Right lobe of liver (tissue), 6 donors: ENCODE data around the gene LITAF. TPM values are rescaled to one million over a fixed set of nuclear protein-coding genes. Genes with fewer than 3 reads are reported as not detected.
A peak's percentile ranks its signal among the peaks of the same experiment; 100 is the strongest.
"Not testable (repeated sequence)": the region's sequence is repeated elsewhere in the genome, so short reads cannot be mapped to it uniquely, and the experiment has no call there.

Experiments used
- ATAC-seq, 4 donors: fragments of 200-7000 bp; cut with Tn5 transposase; one replicate each; pipeline ENCODE4 v1.9.1; 2020; ENCODE audit warnings: mild to moderate bottlenecking in 4 of 4, moderate library complexity in 4 of 4
- DNase-seq, 3 donors: peaks; one replicate each; pipeline ENCODE4 v3.0.0-alpha.2; 2020
- H3K27ac ChIP-seq, 3 donors: fragments of 200-600 bp; one replicate each; pipeline ENCODE4 v1.8.0; 2022
- H3K27me3 ChIP-seq, 2 donors: fragments of 200-600 bp; one replicate each; pipeline ENCODE4 v1.8.0; 2022
- H3K36me3 ChIP-seq, 4 donors: fragments of 200-600 bp; sonication (generic) in 1 of 4; one replicate each; pipeline versions ENCODE4 v1.5.1 to v1.8.0; 2017 to 2022; ENCODE audit warnings: control low read depth in 1 of 4
- H3K4me1 ChIP-seq, 4 donors: fragments of 200-600 bp; sonication (generic) in 1 of 4; one replicate each; pipeline versions ENCODE4 v1.5.1 to v1.8.0; 2017 to 2022; ENCODE audit warnings: control low read depth in 1 of 4
- H3K4me3 ChIP-seq, 3 donors: fragments of 200-600 bp; one replicate each; pipeline ENCODE4 v1.8.0; 2022
- H3K9me3 ChIP-seq, 4 donors: fragments of 200-600 bp; sonication (generic) in 1 of 4; one replicate each; pipeline versions ENCODE4 v1.5.1 to v1.8.0; 2017 to 2022; ENCODE audit warnings: control low read depth in 1 of 4
- CTCF ChIP-seq, 4 donors: fragments of 200-600 bp in 3 of 4; fragments of 450-650 bp in 1 of 4; IDR thresholded peaks; one replicate each; pipeline versions ENCODE4 v1.5.1 to v1.8.0; 2016 to 2022; ENCODE audit warnings: antibody characterized with exemption in 4 of 4, mild to moderate bottlenecking in 2 of 4
- POLR2A ChIP-seq: fragments of 450-650 bp; IDR thresholded peaks from one replicate; pipeline ENCODE4 v1.6.1; 2017; ENCODE audit warnings: antibody characterized with exemption, mild to moderate bottlenecking
- WGBS: methylation state at CpG from one replicate; pipeline ENCODE4 v1.1.6; 2018; ENCODE audit warnings: low coverage, low lambda C conversion rate; ENCODE audit not compliant: insufficient coverage; ENCODE audit errors: missing lambda C conversion rate; 5-methylcytosine and 5-hydroxymethylcytosine counted together
- intact Hi-C, 2 donors: fragments of 100-400 bp; cut with DNase I; formaldehyde crosslinking; loops; one replicate each; pipeline versions ENCODE4 v1.11.2 to v1.14.1; 2022
- total RNA-seq, 6 experiments: library from RNA; depleted of rRNA in 2 of 6; stranded (reverse); fragments of >200 nt in 2 of 6; fragmentation: NEBNext Ultra II Directional in 3 of 6; extraction: Animal tissue kit (Norgen Biotek cat#: 25700) in 3 of 6; gene quantifications; one replicate each; pipeline versions ENCODE4 v1.1.0 to v1.2.4, GENCODE V29; 2016 to 2023
- donor health status: DM: no; HTN: yes; CAD: no.
- donor health status: DM: no; HTN: no; CAD: no.
- donor health status: DM: no; HTN: no; CAD: no.
- donor health status: DM: no; HTN: yes; CAD: no.
- donor health status: DM: no; HTN: yes; CAD: no.

LITAF gene
- total RNA-seq, 6 experiments from 2014 or later: 43.7 to 148 (median 59.1) TPM

- TF ChIP-seq CTCF (IDR thresholded peaks at IDR 0.05): no peak
- TF ChIP-seq POLR2A: no peak
- H3K4me3 ChIP-seq: no peak overlapping the region
- H3K27me3 ChIP-seq: no peaks in the 10 kb centered on the region
- peaks cover 0 to 5% (median 2%) of the 10 kb centered on the region in 4 donors for H3K36me3 ChIP-seq
- intact Hi-C loops: no loop called here
- DNase-seq (peak in 1 of 3 donors; percentile 55), ATAC-seq (peak; percentile 46 to 76 (median 62))
- peak overlapping the region; percentile 59 to 67 (median 63) for H3K27ac ChIP-seq
- peaks cover 0 to 28% (median 12%) of the 10 kb centered on the region in 4 donors for H3K4me1 ChIP-seq
- H3K9me3 ChIP-seq: no peaks in the 10 kb centered on the region
- WGBS: 73% methylated on average over 10 of the region's 21 CpGs
Observed at GRCh38 chr16:11560701-11561453, 25.8 kb downstream of the LITAF start.

GRCh38 chr16:11558308-11558823 is 28.4 kb downstream of the LITAF start:
- H3K4me3 ChIP-seq, ATAC-seq, intact Hi-C loops, H3K9me3 ChIP-seq, H3K36me3 ChIP-seq, DNase-seq, H3K27ac ChIP-seq, H3K27me3 ChIP-seq: not testable (repeated sequence)
- 94% methylated on average over 3 of the region's 6 CpGs for WGBS
- peaks cover 0 to 26% (median 9%) of the 10 kb centered on the region in 4 donors for H3K4me1 ChIP-seq

GRCh38 chr16:11557801-11558200 is 28.9 kb downstream of the LITAF start:
- intact Hi-C loops: no loop called here
- DNase-seq: peak in 1 of 3 donors; percentile 25
- peaks cover 0 to 24% (median 8%) of the 10 kb centered on the region in 4 donors for H3K4me1 ChIP-seq
- TF ChIP-seq POLR2A: no peak
- no peak for TF ChIP-seq CTCF (IDR thresholded peaks at IDR 0.05)
- 59% methylated on average over 6 of the region's 6 CpGs for WGBS
- no peak overlapping the region for H3K4me3 ChIP-seq
- ATAC-seq: no peak
- no peak overlapping the region for H3K27ac ChIP-seq
- H3K27me3 ChIP-seq: no peaks in the 10 kb centered on the region
- peaks cover 0 to 7% (median 4%) of the 10 kb centered on the region in 4 donors for H3K36me3 ChIP-seq
- no peaks in the 10 kb centered on the region for H3K9me3 ChIP-seq

GRCh38 chr16:11556945-11557720 is 29.6 kb downstream of the LITAF start:
- no peak for ATAC-seq

More at GRCh38 chr16:11556945-11557720, 29.6 kb downstream of the LITAF start:
- WGBS: 77% methylated on average over 9 of the region's 9 CpGs
- Histone ChIP-seq H3K9me3 (no peaks in the 10 kb centered on the region), H3K4me3 (no peak overlapping the region), H3K4me1 (peaks cover 0 to 28% (median 8%) of the 10 kb centered on the region in 4 donors), H3K36me3 (peaks cover 0 to 7% (median 6%) of the 10 kb centered on the region in 4 donors), H3K27ac (no peak overlapping the region), H3K27me3 (no peaks in the 10 kb centered on the region)
- intact Hi-C loops: no loop called here
- TF ChIP-seq POLR2A (no peak), CTCF (IDR thresholded peaks at IDR 0.05) (no peak)
- peak in 1 of 3 donors; percentile 11 for DNase-seq
